GM12891 (cell line): Measurements from ENCODE around the gene CRB2.

Experiments
- POLR2A ChIP-seq: IDR thresholded peaks from 2 replicates; pipeline ENCODE4 v1.6.1; 2011; ENCODE audit warnings: low read depth, low read length, control low read depth
- POLR2AphosphoS5 ChIP-seq: IDR thresholded peaks from 2 replicates; pipeline ENCODE4 v1.6.1; 2011; ENCODE audit warnings: low read depth, low read length, control low read depth
- TAF1 ChIP-seq: IDR thresholded peaks from 2 replicates; pipeline ENCODE4 v1.6.1; 2011; ENCODE audit warnings: low read depth, low read length, control low read depth

DNA sequence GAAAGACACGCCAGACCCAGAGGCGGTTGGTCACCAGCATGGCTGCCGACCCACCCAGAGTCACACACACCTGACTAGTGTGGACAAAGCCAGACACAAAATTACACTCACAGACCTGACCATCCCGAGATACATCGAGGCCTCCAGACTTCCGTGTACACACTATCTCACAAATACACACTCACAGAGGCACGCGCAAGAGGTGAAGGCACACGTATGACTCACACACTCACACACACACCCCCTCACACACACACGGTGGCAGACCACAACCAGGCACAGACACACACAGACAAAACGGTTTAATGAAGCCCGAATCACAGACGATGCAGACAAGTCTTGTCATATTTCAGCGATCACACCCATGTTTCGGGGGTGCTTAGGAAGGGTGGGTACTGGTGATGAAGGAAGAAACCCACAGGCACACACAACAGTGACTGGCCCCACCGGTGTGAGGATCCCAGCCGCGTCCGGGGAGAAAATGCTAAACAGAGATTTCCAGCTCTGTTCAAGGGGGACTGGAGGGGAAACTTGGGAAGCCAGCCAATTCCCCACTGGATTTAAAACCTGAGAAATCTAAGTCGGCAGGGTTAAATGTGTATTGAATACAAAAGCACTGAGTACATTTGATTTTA is 51.3 kb downstream of the CRB2 start:
- TF ChIP-seq POLR2AphosphoS5 (no peak), POLR2A (no peak), TAF1 (no peak)
